Heart left ventricle (tissue), 16 donors: Measurements from ENCODE around the gene PTPRJ. TPM values are rescaled to one million over a fixed set of nuclear protein-coding genes. Genes with fewer than 3 reads are reported as not detected.

ENCODE experiments used
- ATAC-seq, 4 donors: fragments of 200-7000 bp; cut with Tn5 transposase; one replicate each; pipeline ENCODE4 v1.9.1; 2020 to 2022; ENCODE audit warnings: moderate library complexity in 4 of 4, mild to moderate bottlenecking in 3 of 4, moderate number of reproducible peaks in 1 of 4
- DNase-seq, 5 donors: peaks; one replicate each; pipeline ENCODE4 v3.0.0-alpha.2; 2020
- H3K27ac ChIP-seq, 12 donors: fragments of 200-600 bp; sonication (generic) in 4 of 12; one replicate each; pipeline versions ENCODE4 v1.5.0 to v1.8.0; 2016 to 2022; ENCODE audit warnings: mild to moderate bottlenecking in 2 of 12
- H3K27me3 ChIP-seq, 9 donors: fragments of 200-600 bp; sonication (generic) in 2 of 9; one replicate each; pipeline versions ENCODE4 v1.5.1 to v1.8.0; 2016 to 2022; ENCODE audit warnings: mild to moderate bottlenecking in 3 of 9
- H3K36me3 ChIP-seq, 9 donors: fragments of 200-600 bp; sonication (generic) in 2 of 9; one replicate each; pipeline versions ENCODE4 v1.5.0 to v1.8.0; 2018 to 2022; ENCODE audit warnings: mild to moderate bottlenecking in 2 of 9
- H3K4me1 ChIP-seq, 12 donors: fragments of 200-600 bp; sonication (generic) in 4 of 12; one replicate each; pipeline versions ENCODE4 v1.5.0 to v1.8.0; 2016 to 2022; ENCODE audit warnings: mild to moderate bottlenecking in 3 of 12
- H3K4me3 ChIP-seq, 12 donors: fragments of 200-600 bp; sonication (generic) in 4 of 12; one replicate each; pipeline versions ENCODE4 v1.5.0 to v1.8.0; 2017 to 2022; ENCODE audit warnings: mild to moderate bottlenecking in 9 of 12, moderate library complexity in 4 of 12
- H3K9me3 ChIP-seq, 12 donors: fragments of 200-600 bp; sonication (generic) in 4 of 12; one replicate each; pipeline versions ENCODE4 v1.5.0 to v1.8.0; 2016 to 2022; ENCODE audit warnings: mild to moderate bottlenecking in 1 of 12
- POLR2A ChIP-seq, 2 donors: fragments of 450-650 bp; IDR thresholded peaks; one replicate each; pipeline ENCODE4 v1.6.1; 2017; ENCODE audit warnings: antibody characterized with exemption in 2 of 2, mild to moderate bottlenecking in 2 of 2, moderate library complexity in 2 of 2
- WGBS, 4 donors: extraction: QIAGEN DNeasy Blood & Tissue Kit in 2 of 4; methylation state at CpG; one replicate each; pipeline versions ENCODE4 v1.1.5 to v1.1.7; 2013 to 2018; 5-methylcytosine and 5-hydroxymethylcytosine counted together
- intact Hi-C, 10 donors: fragments of 100-400 bp; cut with DNase I; formaldehyde crosslinking; loops; one replicate each; pipeline versions ENCODE4 v1.11.1 to v1.14.2; 2022
- polyA plus RNA-seq, 2 donors: library from polyadenylated mRNA; stranded (reverse); fragments of 200-250 nt; gene quantifications; one replicate each; pipeline ENCODE4 v1.2.3, GENCODE V29; 2013
- total RNA-seq, 9 donors: library from RNA; depleted of rRNA in 2 of 9; stranded (reverse); fragments of >200 nt in 2 of 9; fragmentation: NEBNext Ultra II Directional in 3 of 9; extraction: Animal tissue kit (Norgen Biotek cat#: 25700) in 3 of 9; gene quantifications; one replicate each; pipeline versions ENCODE4 v1.1.0 to v1.2.4, GENCODE V29; 2016 to 2023
- TF ChIP-seq, protein P1 (sequence below), 12 donors: fragments of 200-600 bp; sonication (generic) in 4 of 12; IDR thresholded peaks; one replicate each; pipeline versions ENCODE4 v1.5.0 to v1.8.0; 2018 to 2022; ENCODE audit warnings: antibody characterized with exemption in 12 of 12, mild to moderate bottlenecking in 5 of 12
- donor health status: ischemic (EF 13 %, LVEDD 7.1; RV severe dilation, severe dysfunction).
- donor health status: healthy with polysubstance abuse.
- donor health status: DM: no; HTN: yes; CAD: no.
- donor health status: DM: no; HTN: no; CAD: no.
- donor health status: ischemic (EF 25% LVEDD 6.9; RV normal size, moderate dysfunction).
- donor health status: ischemic (EF 25% LVEDD 5.7; RV mildly dilated, moderate dysfunction).
- donor health status: healthy.
- donor health status: DM: yes; HTN: yes; CAD: no.
- donor health status: ischemic (EF 35%, LVEDD 5.7; RV mildly dilated, moderate dysfunction).
- donor health status: nonischemic (EF 11% LVEDD 7.7; RV severe dilation, severe dysfunction).
- donor health status: DM: yes; HTN: yes; CAD: no.
- donor health status: PGD.
- donor health status: ischemic (EF 29% LVEDD 5.4; RV normal size, mild dysfunction).
- donor health status: nonischemic (EF 23%, LVEDD 6.1; RV moderate dilation, normal function).

PTPRJ gene
- total and polyA plus RNA-seq, 11 donors, result 1.2 to 39.0 (median 6.3) TPM

DNA sequence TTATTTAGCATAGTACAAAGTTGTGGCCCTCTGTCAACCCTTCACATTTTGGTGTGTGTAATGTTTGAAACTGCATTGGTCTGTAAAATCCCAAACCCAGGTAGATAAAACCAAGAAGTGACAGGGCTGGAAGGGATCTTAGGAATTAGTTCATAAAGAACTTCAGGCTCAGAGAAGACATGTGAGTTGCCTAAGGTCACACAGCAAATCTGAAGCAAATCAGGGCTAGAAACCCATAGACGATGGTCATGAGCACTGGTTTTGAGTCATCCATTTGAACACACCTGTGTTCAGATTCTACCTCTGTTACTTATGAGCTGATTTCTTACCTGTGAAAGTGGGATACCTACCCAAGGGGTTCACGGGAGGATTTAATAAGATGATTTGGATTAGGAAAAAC is 107.1 kb downstream of the PTPRJ start:
- Histone ChIP-seq H3K4me3 (no peak overlapping the region), H3K27me3 (no peaks in the 10 kb centered on the region), H3K27ac (no peak overlapping the region), H3K36me3 (no peaks in the 10 kb centered on the region), H3K9me3 (no peaks in the 10 kb centered on the region), H3K4me1 (peaks cover 0 to 30% (median 7%) of the 10 kb centered on the region in 12 donors)
- TF ChIP-seq POLR2A (IDR thresholded peaks at IDR 0.05), result no peak
- TF ChIP-seq, protein P1, sequence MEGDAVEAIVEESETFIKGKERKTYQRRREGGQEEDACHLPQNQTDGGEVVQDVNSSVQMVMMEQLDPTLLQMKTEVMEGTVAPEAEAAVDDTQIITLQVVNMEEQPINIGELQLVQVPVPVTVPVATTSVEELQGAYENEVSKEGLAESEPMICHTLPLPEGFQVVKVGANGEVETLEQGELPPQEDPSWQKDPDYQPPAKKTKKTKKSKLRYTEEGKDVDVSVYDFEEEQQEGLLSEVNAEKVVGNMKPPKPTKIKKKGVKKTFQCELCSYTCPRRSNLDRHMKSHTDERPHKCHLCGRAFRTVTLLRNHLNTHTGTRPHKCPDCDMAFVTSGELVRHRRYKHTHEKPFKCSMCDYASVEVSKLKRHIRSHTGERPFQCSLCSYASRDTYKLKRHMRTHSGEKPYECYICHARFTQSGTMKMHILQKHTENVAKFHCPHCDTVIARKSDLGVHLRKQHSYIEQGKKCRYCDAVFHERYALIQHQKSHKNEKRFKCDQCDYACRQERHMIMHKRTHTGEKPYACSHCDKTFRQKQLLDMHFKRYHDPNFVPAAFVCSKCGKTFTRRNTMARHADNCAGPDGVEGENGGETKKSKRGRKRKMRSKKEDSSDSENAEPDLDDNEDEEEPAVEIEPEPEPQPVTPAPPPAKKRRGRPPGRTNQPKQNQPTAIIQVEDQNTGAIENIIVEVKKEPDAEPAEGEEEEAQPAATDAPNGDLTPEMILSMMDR (IDR thresholded peaks at IDR 0.05), result no peak
- no peak for ATAC-seq
- DNase-seq, result no peak
- WGBS, 4 donors, result 89 to 100% (median 93%) methylated on average over 2 of the region's 2 CpGs
- intact Hi-C loops, result no loop called here

DNA sequence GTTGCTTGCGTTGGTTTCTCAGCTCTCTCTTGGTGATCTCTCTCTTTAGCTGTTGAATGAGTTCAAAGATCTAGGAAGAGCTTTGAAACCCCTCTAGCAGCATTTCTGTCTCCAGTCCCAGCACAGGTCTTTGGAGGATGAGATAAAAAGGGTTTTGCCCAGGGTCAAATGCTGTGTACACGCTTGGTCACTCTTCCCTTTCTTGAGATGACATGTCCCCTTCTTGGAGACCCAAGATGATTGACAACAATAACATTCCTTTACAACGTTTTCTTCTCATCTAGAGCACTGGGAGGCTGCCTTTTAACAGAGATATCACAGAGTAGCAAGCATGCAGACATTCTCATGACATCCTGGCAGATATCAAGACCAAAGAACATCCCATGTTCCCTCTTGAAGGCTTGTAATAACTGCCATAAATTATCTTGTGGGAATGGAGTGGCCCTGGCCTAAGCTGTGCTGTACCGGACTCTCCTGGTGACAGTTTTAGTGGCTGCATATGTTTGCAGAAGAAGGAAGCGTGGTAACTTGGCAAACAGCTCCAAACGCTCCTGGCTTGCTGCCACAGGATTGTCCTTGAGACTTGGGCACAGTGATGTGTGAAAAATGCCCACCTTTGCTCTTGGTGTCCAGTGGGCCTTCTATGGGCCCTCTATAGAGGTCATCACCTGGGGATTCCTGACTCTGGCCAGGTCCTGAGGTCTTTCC is 107.8 kb downstream of the PTPRJ start:
- H3K36me3 ChIP-seq, result no peaks in the 10 kb centered on the region
- no peak for TF ChIP-seq POLR2A (IDR thresholded peaks at IDR 0.05)
- TF ChIP-seq, protein P1 (IDR thresholded peaks at IDR 0.05), result no peak
- peaks cover 0 to 30% (median 7%) of the 10 kb centered on the region in 12 donors for H3K4me1 ChIP-seq
- no peak overlapping the region for H3K4me3 ChIP-seq
- intact Hi-C loops, result no loop called here
- H3K27ac ChIP-seq, result no peak overlapping the region
- H3K9me3 ChIP-seq, result no peaks in the 10 kb centered on the region
- ATAC-seq (peak; percentile 54 to 72 (median 64)), DNase-seq (peak in 3 of 5 donors; percentile 45 to 53 (median 52))
- H3K27me3 ChIP-seq, result no peaks in the 10 kb centered on the region
- 32 to 35% (median 35%) methylated on average over 6 of the region's 6 CpGs for WGBS, 4 donors

DNA sequence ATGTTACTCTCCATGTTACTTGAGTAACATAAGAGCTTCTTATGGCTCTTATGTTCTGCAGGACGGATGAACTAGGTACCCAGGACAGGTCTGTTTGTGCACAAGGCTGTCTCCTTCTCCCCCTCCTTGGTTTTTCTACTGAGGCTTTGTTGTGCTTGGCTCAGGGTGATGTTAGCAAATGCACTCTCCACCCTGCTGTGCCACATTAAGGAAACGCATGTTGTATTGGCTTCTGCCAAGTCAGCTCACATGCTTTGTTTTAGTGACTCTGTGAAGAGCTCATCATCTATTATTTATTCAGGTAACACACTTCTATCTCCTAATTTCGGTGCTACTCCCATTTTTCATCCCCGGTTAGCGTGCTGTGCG is 108.3 kb downstream of the PTPRJ start:
- Histone ChIP-seq H3K27me3 (no peaks in the 10 kb centered on the region), H3K9me3 (no peaks in the 10 kb centered on the region), H3K4me1 (peaks cover 0 to 30% (median 8%) of the 10 kb centered on the region in 12 donors), H3K4me3 (no peak overlapping the region), H3K27ac (no peak overlapping the region), H3K36me3 (no peaks in the 10 kb centered on the region)
- TF ChIP-seq POLR2A (IDR thresholded peaks at IDR 0.05), result no peak
- TF ChIP-seq, protein P1 (IDR thresholded peaks at IDR 0.05), result no peak
- 48 to 75% (median 61%) methylated on average over 6 of the region's 6 CpGs for WGBS, 4 donors
- DNase-seq (no peak), ATAC-seq (peak in 3 of 4 donors; percentile 32 to 57 (median 42))
- intact Hi-C loops, result no loop called here

DNA sequence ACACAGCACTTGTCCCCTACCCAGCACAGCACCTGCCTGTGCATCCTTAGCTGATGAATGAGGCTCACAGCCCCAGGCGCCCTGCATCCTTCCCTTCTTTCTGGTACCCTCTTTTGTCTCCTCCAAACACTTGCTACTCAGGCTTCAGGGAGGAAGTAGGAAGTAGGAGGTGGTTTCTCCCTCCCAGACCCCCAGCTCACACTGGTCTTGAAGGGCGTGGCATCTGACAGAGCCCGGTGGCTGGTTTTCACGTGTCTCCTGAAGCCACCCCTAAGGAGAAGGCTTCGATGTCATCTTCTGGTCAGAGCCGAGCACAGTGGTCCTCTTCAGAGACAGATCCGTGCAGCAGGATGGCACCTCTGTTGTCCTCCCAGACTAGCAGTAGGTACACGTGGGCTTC is 109.8 kb downstream of the PTPRJ start:
- Histone ChIP-seq H3K9me3 (no peaks in the 10 kb centered on the region), H3K4me1 (peaks cover 0 to 35% (median 18%) of the 10 kb centered on the region in 12 donors), H3K27me3 (no peaks in the 10 kb centered on the region), H3K27ac (no peak overlapping the region), H3K4me3 (no peak overlapping the region), H3K36me3 (no peaks in the 10 kb centered on the region)
- ATAC-seq (no peak), DNase-seq (no peak)
- intact Hi-C loops, result no loop called here
- WGBS, 4 donors, result 80 to 97% (median 83%) methylated on average over 8 of the region's 8 CpGs
- TF ChIP-seq, protein P1 (IDR thresholded peaks at IDR 0.05), result no peak
- no peak for TF ChIP-seq POLR2A (IDR thresholded peaks at IDR 0.05)
